Stimulated activated CD4-positive, alpha-beta T cell treated with anti-CD3 and anti-CD28 coated beads, Interleukin-15, amount 100 ng/mL, for 1 hour (primary cell): ENCODE results near the gene CCDC12.

Source experiments
- DNase-seq, 2 donors: peaks; one replicate each; pipeline ENCODE4 v3.0.0-alpha.2; 2020; ENCODE audit warnings: low read depth in 1 of 2, low spot score in 1 of 2

Gene CCDC12

DNA sequence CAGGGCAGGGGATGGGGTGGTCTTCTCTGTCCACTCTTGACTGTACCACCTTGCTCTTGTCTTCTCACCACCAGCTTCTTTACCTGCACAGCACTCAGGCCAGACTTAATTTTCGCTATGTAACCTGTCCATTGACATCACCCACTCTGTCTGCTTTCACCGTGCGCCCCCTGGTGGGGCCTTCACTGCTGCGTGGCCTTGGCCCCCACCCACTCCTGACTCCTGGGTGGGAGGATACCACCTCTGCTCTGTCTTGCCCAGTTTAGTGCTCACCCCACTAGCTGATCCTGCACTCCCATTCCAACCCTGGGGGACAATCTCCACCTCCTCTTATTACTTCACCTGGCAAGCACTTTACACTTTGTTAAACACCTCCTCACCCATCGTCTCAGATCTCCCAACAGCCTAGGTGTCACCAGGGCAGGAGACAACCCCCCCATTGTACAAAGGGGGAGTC lies 81.3 kb downstream of the CCDC12 start:
- peak; percentile 57 to 73 for DNase-seq

DNA sequence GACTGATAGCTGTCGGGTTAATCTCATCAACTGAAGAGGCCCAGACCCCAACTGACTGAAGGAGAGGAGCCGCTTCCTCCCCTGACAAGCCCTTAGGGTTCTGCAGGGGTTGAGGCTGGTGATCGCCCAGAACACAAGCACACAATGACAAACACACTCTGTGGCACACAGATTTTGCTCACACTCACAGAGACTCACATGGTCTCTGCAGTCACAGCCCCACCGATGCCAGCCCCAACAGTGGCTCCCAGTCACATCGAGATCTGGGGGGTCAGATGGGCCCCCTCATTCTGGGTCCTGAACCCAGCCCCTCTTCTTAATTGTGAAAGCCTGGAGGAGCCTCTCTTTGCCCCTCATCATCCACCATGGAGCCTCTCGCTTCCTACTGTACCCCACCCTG lies 82.3 kb downstream of the CCDC12 start:
- DNase-seq, result no peak

DNA sequence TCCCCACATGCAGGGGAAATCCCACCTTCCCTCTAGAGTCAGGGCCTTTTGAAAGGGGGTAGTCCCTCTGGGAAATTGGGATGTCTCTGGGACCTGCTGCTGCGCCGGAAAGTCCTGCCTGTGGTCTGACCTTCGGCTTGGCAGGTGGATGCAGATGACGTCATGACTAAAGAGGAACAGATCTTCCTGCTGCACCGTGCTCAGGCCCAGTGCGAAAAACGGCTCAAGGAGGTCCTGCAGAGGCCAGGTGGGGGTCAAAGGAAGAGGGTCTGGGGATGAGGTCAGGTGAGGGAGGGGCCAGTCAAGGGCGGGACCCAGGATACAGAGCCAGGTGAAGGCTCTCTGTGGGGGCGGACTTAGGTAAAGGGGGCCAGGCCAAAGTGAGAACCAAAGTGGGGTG lies 82.8 kb downstream of the CCDC12 start:
- DNase-seq, result no peak

DNA sequence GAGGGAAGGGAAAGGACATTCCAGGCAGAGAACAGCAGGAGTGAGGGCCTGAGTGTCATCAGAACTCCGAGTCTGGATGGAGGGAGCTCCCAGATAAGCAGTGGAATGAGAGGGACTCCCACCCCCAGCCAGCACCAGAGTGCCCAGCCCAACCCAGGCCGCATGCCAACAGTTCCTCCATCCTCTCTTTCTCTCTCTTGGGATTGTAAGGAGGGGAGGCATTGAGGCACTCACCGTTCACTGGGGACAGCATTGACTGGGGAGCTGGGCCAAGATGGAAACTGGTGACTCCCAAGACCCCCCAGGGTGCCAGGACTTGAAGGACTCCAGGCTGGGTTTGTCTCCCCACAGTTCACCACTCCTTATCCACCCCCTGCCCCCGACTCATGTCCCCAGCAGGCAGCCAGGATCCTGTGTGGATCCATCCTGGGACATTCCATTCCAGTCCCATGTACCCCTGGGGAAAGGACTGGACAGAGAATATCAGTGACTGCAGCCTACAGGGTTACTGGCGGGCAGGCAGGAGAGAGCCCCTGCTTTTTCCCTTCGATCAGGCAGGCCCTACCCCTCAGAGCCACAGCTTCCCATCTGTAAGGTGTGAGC lies 83.3 kb downstream of the CCDC12 start:
- DNase-seq, result no peak

DNA sequence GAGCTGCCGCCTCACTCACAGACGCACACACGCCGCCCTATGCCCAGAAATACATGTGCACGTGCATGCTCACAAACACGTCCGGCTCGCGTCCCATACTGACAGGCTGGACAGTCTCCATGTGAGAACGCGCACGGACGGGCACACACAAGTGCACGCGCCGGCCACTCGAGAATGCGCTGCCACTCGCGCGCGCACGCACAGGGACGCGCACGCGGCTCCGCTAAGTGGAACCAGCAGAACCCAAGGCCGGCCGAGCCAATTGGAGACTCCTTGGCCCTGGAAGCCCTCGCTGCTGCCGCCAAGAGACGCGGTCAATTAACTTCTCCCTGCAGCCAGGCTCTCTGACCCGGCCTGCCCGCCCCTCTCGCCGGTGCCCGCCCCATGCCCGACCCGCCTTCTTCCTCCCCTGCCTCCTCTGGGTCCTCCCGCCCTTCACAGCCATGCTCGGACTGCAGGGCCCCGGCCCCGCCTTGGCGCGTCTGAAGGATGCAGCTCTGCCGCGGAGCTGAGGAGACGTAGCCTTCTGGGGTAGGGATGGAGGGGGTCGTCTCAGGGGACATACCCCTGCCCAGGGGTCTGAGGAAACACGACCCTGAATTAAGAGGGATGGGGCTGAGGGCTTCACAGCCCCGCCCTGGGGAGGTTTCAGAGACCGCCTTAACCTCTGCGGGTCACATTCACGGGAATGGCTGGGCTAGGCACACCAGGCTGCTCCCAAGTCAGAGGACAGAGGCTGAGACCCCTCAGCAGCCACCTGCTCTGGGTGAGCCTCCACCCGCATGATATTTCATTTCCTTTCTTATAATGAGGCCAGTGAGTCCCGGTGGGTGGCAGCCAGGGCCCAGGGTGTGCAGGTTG lies 84.0 kb downstream of the CCDC12 start:
- DNase-seq, result no peak

DNA sequence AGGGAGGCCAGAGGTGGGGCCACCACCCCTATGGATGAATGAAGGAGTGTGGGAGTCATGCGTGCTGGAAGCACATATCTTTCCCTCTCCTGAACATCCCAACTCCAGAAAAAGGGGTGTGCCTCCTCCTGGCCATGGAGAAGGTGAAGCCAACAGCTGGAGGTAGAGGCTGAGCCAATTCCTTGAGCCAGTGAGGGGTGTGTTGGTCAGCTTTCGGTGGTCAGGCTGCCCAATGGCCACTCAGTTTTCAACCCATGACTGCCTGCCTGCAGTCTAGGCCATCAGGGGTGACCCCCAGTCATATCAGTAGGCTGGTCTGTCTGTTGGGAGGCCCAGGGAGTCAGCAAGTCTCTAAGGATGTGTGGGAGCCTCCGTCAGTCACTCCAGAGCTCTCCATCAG lies 85.4 kb downstream of the CCDC12 start:
- no peak for DNase-seq

DNA sequence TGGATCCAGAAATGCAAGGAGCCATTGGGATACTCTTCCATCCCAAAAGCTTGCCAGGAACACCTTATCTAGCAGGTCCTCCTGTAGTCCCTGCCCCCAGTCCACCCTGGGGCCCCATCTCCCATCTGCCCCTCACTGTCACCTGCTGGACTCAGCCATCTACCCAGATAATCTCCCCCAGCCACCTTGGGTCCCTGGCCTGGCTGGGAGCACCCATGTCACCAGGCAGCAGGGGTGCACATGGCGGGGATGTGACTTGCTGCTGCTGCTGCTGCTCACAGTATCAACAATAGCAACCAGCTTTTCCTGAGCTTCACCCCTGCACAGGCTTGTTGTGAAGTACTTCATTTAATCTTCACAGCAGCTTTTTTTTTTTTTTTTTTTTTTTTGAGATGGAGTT lies 86.4 kb downstream of the CCDC12 start:
- DNase-seq, result no peak

DNA sequence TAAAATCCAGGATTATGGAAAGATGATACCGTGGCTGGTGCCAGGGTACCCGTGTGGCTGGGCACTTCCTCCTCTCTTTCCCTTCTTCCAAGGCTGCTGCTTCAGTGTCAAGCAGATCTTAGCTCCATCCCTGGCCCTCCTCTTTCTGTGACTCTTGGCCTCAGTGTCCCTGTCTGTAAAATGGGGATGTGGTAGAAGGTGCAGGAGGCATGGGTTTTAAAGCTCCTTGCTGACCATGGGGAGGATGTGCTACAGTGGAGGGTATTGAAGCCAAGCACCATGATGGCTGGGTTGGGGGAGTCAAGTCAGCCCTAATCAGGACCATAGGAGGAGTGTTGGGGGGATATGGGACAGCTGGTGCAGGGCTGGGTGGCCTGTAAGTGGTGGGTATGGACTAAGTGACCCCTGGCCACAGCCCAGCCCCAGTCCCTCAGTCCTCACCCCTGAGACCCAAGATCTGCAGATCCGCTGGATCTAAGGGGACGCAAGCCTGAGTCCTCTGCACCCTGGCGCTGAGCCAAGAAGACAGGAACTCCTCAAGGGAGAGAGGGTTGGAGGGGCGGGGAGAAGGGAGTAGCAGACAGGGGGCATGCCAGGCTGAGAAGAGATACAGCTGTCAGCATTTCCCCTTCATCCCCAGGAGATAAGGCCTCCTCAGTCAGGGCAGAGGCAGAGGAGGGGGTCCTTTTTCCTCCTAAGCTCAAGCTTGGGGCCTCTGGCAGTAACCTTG lies 87.0 kb downstream of the CCDC12 start:
- no peak for DNase-seq

DNA sequence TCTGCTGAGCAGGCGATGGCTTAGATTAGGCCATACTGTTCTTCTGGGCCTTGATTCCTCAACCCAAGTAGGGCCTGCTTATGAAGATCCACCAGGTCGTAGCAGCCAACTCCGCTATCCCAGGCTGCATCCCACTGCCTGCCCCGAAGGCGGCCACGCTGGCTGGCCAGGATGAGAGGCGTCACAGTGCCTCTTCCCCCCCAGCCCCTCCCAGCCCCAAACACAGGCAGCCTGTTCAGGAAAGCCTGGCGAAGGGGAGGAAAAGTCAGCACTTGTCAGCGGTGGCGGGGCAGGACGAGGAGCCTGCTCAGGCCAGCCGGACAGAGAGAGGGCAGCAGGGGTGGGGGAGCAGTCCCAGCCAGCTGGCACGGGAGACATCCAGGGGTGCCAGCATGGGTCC lies 87.8 kb downstream of the CCDC12 start:
- DNase-seq, result no peak

DNA sequence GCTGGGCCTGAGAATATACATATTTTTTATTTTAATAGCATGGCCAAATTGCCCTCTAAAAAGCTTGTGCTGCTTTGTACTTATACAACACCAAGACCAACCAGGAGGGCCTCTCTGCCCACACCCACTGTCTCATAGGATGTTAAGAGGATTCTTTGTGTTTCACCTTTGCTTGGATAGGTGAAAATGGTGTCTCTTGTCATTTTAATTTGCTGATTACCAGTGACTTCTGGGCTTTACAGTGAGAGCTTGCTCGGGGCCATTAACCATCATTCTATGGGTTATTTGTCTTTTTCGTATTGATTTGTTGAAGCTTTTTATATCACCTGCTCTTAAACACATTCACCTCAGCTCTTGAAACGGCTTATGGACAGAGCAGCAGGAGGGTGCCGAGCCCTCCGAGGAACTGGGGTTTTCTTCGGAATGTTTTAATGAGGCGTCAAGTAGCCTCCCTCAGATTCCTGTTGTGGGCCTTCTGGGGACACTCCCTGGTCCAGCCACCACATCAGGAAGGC lies 88.5 kb downstream of the CCDC12 start:
- no peak for DNase-seq

DNA sequence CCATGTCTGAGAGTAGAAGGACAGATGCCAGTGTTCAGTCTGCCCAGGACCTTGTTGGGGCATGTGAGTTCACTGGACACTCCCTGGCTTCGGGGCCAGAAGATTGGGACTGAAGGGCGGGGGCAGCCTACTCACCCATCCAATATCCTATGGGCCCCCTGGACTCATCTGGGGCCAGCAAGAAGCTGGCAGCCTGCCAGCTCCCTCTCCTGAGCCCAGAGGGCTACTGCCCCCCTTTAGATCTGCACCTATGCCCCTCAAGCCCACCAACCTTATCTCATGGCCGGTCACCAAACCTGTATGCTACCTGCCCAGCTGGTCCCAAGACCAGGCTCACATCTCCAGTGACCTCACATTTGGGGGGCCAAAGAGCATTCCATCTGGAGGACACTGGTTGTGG lies 90.9 kb downstream of the CCDC12 start:
- DNase-seq, result no peak

DNA sequence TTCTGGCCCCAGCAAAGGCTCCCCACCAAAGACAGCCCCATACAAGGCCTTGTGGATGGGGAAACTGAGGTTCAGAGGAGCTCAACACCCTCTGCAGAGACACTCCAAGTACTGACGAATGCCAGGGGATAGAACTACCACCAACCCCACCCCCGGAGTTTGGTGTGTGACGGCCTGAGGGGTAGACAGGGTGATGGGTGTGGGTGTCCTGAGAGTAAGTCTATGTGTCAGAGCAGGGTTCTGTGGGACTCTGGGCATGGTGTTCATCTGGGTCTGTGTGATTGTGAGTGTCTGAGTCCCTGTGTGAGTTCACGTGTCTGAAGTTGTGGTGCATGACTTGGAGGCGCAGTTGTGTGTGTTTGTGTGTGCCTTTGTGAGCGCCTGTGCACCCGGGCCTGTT lies 91.6 kb downstream of the CCDC12 start:
- DNase-seq, result no peak

DNA sequence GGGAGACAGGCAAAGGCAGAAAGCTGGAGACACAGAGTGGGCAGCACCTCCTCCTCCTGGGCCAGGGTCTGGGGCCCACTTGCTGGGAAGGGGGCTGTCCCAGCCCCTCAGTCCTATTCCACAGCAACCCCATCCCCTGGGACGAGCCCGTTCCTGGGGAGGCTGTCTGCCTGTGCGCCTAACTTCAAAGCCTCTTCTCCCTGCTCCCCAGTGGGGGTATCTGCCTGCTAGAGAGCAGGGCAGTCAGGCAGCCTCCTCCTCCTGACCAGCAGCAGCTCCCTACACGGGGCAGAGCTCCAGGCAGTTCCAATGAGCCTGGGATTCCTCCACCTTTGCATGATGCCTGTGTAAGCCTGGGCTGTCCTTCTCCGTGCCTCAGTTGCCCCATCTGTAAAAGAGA lies 92.1 kb downstream of the CCDC12 start:
- no peak for DNase-seq

DNA sequence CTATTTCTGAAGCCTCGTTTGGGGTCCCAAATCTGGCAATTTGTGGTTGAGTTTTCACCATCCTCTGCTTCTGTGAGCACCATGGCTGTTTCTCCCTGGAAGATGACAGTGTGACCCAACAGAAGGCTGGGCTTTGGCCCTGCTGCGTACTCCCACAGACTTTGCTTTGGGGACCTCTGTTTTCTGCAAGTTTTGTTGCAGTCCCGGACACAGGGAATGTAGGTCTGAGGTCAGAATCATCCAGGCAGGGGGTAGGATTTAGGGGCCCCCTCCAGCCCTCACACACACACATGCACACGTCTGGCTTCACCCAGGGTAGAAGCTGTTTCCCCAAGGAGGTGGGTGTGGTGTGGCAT lies 92.7 kb downstream of the CCDC12 start:
- no peak for DNase-seq

DNA sequence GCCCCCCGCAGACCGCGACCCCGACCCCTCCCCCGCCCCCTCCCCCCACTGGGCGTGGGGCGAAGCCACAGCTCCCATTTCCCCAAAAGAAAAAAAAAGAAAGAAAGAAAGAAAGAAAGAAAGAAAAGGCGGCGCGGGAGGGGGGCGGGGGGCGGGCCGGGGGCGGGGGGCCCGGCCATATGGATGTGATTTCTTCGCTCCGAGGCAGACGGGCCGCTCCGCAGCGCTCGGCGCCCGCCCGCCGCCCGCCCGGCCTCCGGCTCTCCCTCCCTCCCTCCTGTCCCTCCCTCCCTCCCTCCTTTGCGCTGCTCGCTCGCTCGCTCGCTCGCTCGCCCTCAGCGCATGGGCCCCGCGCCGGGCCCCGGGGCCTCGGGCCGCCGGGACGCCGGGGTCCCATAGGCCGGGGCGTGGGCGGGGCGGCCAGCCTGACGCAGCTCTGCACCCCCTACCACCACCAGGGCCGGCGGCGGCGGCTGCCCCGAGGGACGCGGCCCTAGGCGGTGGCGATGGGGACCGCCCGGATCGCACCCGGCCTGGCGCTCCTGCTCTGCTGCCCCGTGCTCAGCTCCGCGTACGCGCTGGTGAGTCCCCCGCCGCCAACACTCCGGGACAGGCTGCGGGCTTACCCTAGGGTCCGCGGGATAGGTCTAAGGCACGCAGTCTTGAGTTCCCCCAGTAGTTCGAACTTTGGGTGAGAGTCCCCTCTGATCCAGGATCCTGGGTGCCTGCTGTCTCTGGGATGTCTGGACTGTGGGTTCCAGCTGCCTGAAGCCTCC lies 93.3 kb downstream of the CCDC12 start:
- DNase-seq, result no peak

DNA sequence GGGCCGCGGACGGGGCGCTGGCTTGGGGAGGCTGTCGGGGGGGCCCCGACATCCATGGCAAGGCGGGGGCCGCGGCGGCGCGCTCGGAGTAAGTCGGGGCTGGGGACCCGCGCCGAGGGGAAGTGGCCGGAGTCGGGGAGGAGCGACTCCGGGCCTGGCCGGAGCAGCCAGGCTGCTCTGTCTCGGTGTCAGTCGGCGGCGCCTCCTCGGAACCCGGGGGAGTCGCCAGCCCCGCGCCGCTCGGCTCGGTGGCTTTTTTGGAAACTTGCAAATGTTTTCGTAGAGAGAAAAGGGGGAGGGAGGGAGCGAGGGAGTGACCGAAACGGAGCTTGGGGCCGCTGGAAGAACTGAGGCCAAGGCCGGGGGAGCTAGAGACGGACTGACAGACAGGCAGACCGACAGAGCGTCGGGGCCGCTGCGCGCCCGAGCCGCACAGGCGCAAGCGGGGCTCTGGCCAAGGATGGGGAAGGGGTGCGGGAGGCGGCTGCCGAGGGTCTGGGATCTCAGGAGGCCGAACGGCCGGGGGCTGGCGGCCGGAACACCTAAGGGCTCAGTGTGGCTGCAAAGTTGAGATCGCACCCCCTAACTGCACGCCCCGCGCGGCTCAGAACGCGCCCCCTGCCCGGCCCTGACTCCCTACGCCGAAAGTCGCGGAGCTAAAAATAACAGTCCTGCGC lies 94.0 kb downstream of the CCDC12 start:
- no peak for DNase-seq

DNA sequence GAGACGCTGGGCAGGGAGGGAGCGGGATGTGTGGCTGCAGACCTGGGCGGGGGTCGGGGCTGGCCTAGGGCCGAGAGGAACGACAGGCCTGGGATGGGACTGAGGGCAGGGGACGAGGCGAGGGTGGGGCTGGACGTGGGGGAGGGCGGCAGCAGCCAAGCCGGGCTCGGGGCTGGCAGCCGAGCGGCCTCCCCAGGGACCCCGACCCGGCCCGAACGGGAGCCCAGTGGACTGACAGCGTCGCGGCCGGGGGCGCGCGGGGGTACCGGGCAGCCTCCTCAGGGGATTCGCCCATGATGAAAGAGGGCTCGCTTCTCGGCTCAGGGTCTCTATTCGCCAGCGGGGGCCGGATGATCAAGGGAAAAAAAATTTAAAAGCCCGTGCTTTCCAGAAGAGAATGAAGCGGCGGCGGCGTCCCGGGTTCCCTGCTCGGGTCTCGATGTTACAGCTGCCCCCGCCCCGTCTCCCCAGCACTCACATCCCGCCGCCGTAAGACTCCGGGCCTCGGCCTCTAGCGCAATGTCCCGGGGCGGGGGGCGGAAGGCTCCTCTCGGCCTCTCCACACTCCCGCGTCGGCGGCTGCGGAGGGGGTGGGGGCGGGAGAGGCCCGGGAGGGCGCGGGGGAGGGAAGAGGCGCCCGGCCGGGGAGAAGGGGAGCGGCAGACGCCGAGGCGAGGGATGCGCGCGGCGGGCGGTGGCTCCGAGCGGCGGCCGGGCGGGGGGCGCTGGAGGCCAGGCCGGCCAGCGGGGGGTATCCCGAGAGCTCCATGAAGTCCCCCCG lies 94.8 kb downstream of the CCDC12 start:
- DNase-seq, result no peak

DNA sequence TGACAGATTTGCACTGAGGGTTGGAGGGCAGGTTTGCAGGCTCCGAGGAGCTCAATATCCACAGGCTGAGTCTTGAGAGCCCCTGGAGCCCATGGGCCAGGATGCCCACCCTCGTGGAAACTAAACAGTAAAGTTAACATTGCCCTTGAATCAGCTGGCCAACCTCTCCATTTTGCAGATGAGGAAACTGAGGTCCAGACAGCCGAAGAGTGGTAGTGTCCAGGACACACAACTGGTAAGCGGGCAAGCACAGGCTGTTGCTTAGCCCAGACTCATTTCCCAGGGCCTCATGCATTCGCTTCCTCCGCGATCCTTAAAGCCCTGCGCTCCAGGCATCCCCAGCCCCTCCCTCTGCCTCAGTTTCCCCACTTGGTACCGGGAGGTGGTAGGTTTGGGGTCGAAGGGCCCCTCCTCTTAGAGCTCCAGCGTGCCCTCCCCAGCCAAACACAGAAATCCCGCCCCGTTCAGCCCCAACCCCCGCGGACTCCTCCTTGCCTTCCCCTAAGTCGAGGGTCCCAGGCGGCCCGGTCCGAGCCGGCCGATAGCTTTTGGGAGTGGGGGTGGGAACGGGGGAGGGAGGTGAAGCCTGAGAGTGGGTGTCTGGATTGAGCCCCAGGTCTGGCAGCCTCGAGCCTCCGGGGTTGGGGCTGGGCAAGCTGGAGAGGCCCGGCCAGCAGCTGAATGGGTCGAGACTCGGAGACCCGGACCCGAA lies 95.5 kb downstream of the CCDC12 start:
- DNase-seq, result no peak

DNA sequence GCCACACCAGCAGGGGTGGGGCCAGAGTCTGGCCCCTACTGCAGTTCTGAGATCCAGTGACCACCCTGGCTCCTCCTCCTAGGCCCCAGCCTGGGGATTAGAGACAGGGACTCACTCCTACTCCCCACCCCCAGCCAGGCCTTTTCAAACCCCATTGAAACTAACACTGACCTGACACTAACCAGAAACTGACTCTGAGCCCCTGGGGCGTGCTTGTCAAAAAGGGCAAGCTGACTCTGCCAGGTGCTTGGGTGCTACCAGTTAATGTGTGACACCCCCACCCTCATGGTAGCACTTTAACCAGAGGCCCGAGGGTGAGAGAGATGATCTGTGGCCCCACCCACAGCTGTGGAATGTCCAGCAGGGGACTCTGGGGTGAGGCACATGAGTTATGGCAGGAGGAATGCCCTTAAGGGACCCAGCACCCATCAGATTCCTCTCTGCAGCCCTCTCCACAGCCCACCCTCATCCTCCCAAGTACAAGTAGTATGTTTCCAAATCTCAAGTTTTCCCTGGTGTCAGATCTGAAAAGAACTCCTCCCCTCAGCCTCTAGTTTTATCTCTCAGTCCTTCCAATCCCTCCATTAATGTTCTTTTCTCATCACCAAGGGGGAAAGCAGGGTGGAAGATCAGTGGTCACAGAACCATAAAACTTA lies 97.6 kb downstream of the CCDC12 start:
- DNase-seq, result no peak
